HG02763 (cell line): ENCODE measurements around the gene UBE2J2.

Experiments
- ATAC-seq: cut with Tn5 transposase; IDR thresholded peaks from one replicate; pipeline ENCODE4 v1.9.1; 2021; ENCODE audit warnings: mild to moderate bottlenecking, moderate library complexity; ENCODE audit not compliant: unreplicated experiment

Gene UBE2J2

GRCh38 chr1:1296070-1297061, 22.7 kb upstream of the UBE2J2 start:
- no peak for ATAC-seq

- no peak for ATAC-seq
Measured at GRCh38 chr1:1295154-1295923, 21.7 kb upstream of the UBE2J2 start.

GRCh38 chr1:1294250-1294890, 20.7 kb upstream of the UBE2J2 start:
- no peak for ATAC-seq

GRCh38 chr1:1293263-1294249, 19.9 kb upstream of the UBE2J2 start:
- ATAC-seq = no peak

GRCh38 chr1:1292851-1293250, 19.2 kb upstream of the UBE2J2 start:
- ATAC-seq = no peak

- no peak for ATAC-seq
Measured at GRCh38 chr1:1292442-1292779, 18.8 kb upstream of the UBE2J2 start.

- ATAC-seq = no peak
Measured at GRCh38 chr1:1291548-1292441, 18.1 kb upstream of the UBE2J2 start.

- no peak for ATAC-seq
Measured at GRCh38 chr1:1291023-1291528, 17.4 kb upstream of the UBE2J2 start.

GRCh38 chr1:1290238-1290731, 16.6 kb upstream of the UBE2J2 start:
- ATAC-seq = no peak

GRCh38 chr1:1287288-1288110, 13.8 kb upstream of the UBE2J2 start:
- ATAC-seq = no peak

GRCh38 chr1:1286313-1287261, 12.9 kb upstream of the UBE2J2 start:
- no peak for ATAC-seq

GRCh38 chr1:1285611-1286311, 12.1 kb upstream of the UBE2J2 start:
- no peak for ATAC-seq

GRCh38 chr1:1285102-1285571, 11.5 kb upstream of the UBE2J2 start:
- ATAC-seq = no peak

- ATAC-seq = no peak
Measured at GRCh38 chr1:1284221-1285101, 10.8 kb upstream of the UBE2J2 start.

GRCh38 chr1:1283821-1284220, 10.2 kb upstream of the UBE2J2 start:
- ATAC-seq = no peak
